ENCODE data around the gene MIER2.
"Not testable (repeated sequence)": the region's sequence is repeated elsewhere in the genome, so short reads cannot be mapped to it uniquely, and the experiment has no call there.

The MIER2 gene

GRCh38 chr19:344625-345319 lies at the start of gene MIER2:
TSS of gene MIER2 (minus strand) at chr19:344796. CDS start at chr19:344782, 14 bp downstream.
- peak; percentile 91 for DNase-seq

- DNase-seq: not testable (repeated sequence)
Measured at GRCh38 chr19:393560-393959, 49.0 kb upstream of the MIER2 start.

- no peak for DNase-seq
Measured at GRCh38 chr19:392375-392970, 47.9 kb upstream of the MIER2 start.

- no peak for DNase-seq
Measured at GRCh38 chr19:391726-392374, 47.3 kb upstream of the MIER2 start.

GRCh38 chr19:391207-391557 lies 46.6 kb upstream of the MIER2 start:
- DNase-seq: peak; percentile 35

GRCh38 chr19:390386-391206 lies 46.0 kb upstream of the MIER2 start:
- DNase-seq: no peak

GRCh38 chr19:389935-390289 lies 45.3 kb upstream of the MIER2 start:
- DNase-seq: no peak

- no peak for DNase-seq
Measured at GRCh38 chr19:389255-389934, 44.8 kb upstream of the MIER2 start.

- DNase-seq: no peak
Measured at GRCh38 chr19:388691-389090, 44.1 kb upstream of the MIER2 start.

GRCh38 chr19:387777-388176 lies 43.2 kb upstream of the MIER2 start:
- DNase-seq: no peak

- DNase-seq: not testable (repeated sequence)
Measured at GRCh38 chr19:386632-387301, 42.2 kb upstream of the MIER2 start.

- DNase-seq: not testable (repeated sequence)
Measured at GRCh38 chr19:386189-386588, 41.6 kb upstream of the MIER2 start.

- DNase-seq: no peak
Measured at GRCh38 chr19:384799-385169, 40.2 kb upstream of the MIER2 start.

- peak; percentile 36 for DNase-seq
Measured at GRCh38 chr19:383922-384798, 39.6 kb upstream of the MIER2 start.

GRCh38 chr19:383040-383439 lies 38.4 kb upstream of the MIER2 start:
- no peak for DNase-seq

GRCh38 chr19:382578-382977 lies 38.0 kb upstream of the MIER2 start:
- peak; percentile 57 for DNase-seq

- peak; percentile 36 for DNase-seq
Measured at GRCh38 chr19:381901-382300, 37.3 kb upstream of the MIER2 start.

GRCh38 chr19:380618-381219 lies 36.1 kb upstream of the MIER2 start:
- DNase-seq: peak; percentile 28

GRCh38 chr19:379796-380195 lies 35.2 kb upstream of the MIER2 start:
- DNase-seq: no peak

- DNase-seq: no peak
Measured at GRCh38 chr19:378706-379105, 34.1 kb upstream of the MIER2 start.
